DND-41 (cell line): ENCODE data around the gene RUNX1.

Source experiments
- ATAC-seq: fragments of 200-7000 bp; cut with Tn5 transposase; 3 replicates; pipeline ENCODE4 v1.9.1; 2021; ENCODE audit warnings: low read depth; ENCODE audit not compliant: insufficient read depth
- DNase-seq: peaks from one replicate; pipeline ENCODE4 v3.0.0-alpha.2; 2020
- H2AFZ ChIP-seq: 2 replicates; pipeline ENCODE4 v1.6.0; 2012; ENCODE audit warnings: low read depth, low read length
- H3K27ac ChIP-seq: 2 replicates; pipeline ENCODE4 v1.5.1; 2012; ENCODE audit warnings: low read length, inconsistent platforms
- H3K27me3 ChIP-seq: fragments of 200-600 bp; sonication (generic); 2 replicates; pipeline ENCODE4 v1.6.0; 2012; ENCODE audit warnings: low read length, mild to moderate bottlenecking, inconsistent platforms; ENCODE audit not compliant: insufficient read depth, poor library complexity
- H3K36me3 ChIP-seq: 2 replicates; pipeline ENCODE4 v1.5.1; 2012; ENCODE audit warnings: low read length, inconsistent platforms; ENCODE audit not compliant: insufficient read depth
- H3K4me1 ChIP-seq: 2 replicates; pipeline ENCODE4 v1.5.1; 2012; ENCODE audit warnings: mild to moderate bottlenecking, low read length; ENCODE audit not compliant: insufficient read depth
- H3K4me2 ChIP-seq: 2 replicates; pipeline ENCODE4 v1.6.0; 2012; ENCODE audit warnings: mild to moderate bottlenecking, moderate library complexity, low read length, inconsistent platforms; ENCODE audit not compliant: insufficient read depth
- H3K4me3 ChIP-seq, 2 experiments: fragments of 200-600 bp in 1 of 2; shearing (Covaris generic) in 1 of 2; 2 replicates each; pipeline ENCODE4 v1.5.1; 2012 to 2016; ENCODE audit warnings: inconsistent platforms in 2 of 2, low read length in 2 of 2, mild to moderate bottlenecking in 2 of 2, low read depth in 1 of 2, moderate library complexity in 1 of 2
- H3K79me2 ChIP-seq: 2 replicates; pipeline ENCODE4 v1.6.0; 2012; ENCODE audit warnings: low read length, inconsistent platforms; ENCODE audit not compliant: insufficient read depth
- H3K9ac ChIP-seq: 2 replicates; pipeline ENCODE4 v1.6.0; 2012; ENCODE audit warnings: low read depth, mild to moderate bottlenecking, inconsistent platforms, low read length, moderate library complexity
- H3K9me3 ChIP-seq: 2 replicates; pipeline ENCODE4 v1.5.1; 2012; ENCODE audit warnings: low read length, moderate library complexity, mild to moderate bottlenecking, inconsistent platforms; ENCODE audit not compliant: insufficient read depth, severe bottlenecking
- H4K20me1 ChIP-seq: 2 replicates; pipeline ENCODE4 v1.6.0; 2012; ENCODE audit warnings: low read length; ENCODE audit not compliant: insufficient read depth
- EZH2 ChIP-seq: IDR thresholded peaks from 3 replicates; pipeline ENCODE4 v1.6.1; 2012; ENCODE audit warnings: borderline replicate concordance, low read depth, mild to moderate bottlenecking, moderate library complexity, low read length, inconsistent platforms; ENCODE audit not compliant: severe bottlenecking
- TF ChIP-seq, protein P1 (sequence below): IDR thresholded peaks from 2 replicates; pipeline ENCODE4 v1.5.1; 2012; ENCODE audit warnings: borderline replicate concordance, low read length, moderate library complexity, mild to moderate bottlenecking; ENCODE audit not compliant: poor library complexity, severe bottlenecking; ENCODE audit errors: extremely low read depth

The RUNX1 gene

DNA sequence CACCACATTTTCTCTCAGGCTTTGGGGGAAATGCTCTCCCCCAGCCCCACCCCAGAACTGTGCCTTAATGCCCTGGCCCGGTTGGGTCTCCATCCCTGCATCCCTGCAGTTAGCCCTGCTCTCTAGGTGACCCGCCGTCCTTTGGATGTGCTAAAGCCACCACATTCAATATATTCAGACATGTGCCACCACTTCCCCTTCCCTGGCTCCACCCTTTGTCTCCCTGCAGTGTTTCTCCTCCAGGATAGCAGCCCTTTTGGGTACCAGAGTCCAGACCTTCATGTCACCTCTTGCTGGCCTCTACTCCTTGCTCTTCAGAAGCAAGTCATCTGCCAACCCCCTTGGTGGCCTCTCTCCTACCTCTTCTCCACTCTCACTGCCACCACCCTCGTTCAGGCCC lies 41.8 kb downstream of the RUNX1 start:
- no peak overlapping the region for H3K9ac ChIP-seq
- DNase-seq: no peak
- no peaks in the 10 kb centered on the region for H3K9me3 ChIP-seq
- H3K4me1 ChIP-seq: peaks cover 88% of the 10 kb centered on the region
- TF ChIP-seq, protein P1, sequence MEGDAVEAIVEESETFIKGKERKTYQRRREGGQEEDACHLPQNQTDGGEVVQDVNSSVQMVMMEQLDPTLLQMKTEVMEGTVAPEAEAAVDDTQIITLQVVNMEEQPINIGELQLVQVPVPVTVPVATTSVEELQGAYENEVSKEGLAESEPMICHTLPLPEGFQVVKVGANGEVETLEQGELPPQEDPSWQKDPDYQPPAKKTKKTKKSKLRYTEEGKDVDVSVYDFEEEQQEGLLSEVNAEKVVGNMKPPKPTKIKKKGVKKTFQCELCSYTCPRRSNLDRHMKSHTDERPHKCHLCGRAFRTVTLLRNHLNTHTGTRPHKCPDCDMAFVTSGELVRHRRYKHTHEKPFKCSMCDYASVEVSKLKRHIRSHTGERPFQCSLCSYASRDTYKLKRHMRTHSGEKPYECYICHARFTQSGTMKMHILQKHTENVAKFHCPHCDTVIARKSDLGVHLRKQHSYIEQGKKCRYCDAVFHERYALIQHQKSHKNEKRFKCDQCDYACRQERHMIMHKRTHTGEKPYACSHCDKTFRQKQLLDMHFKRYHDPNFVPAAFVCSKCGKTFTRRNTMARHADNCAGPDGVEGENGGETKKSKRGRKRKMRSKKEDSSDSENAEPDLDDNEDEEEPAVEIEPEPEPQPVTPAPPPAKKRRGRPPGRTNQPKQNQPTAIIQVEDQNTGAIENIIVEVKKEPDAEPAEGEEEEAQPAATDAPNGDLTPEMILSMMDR: no peak
- no peak for TF ChIP-seq EZH2
- H3K36me3 ChIP-seq: peaks cover 70% of the 10 kb centered on the region
- peaks cover 97% of the 10 kb centered on the region for H3K79me2 ChIP-seq
- ATAC-seq: no peak
- H2AFZ ChIP-seq: no peak overlapping the region
- no peak overlapping the region for H3K4me2 ChIP-seq
- peak overlapping the region; percentile 94 for H3K27ac ChIP-seq
- H4K20me1 ChIP-seq: peaks cover 33% of the 10 kb centered on the region
- no peaks in the 10 kb centered on the region for H3K27me3 ChIP-seq
- H3K4me3 ChIP-seq: no peak overlapping the region

DNA sequence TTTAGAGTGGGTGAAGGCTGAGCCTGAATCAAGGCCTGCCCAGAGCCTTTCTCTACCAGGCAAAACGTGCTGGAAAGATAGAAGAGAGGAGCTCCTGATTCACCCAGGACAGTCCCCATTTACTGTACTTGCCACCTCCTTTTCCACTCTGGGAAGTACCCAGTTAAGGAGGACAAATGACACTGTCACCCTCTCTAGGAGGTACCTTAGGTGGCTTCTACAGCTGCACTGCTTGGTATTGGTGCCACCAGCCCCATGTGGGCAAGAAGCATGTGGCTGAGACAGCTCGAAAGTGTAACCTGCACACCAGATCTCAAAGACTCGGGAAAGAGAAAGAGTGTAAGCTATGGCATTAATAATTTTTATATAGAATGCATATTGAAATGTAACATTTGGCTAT lies 42.3 kb downstream of the RUNX1 start:
- Histone ChIP-seq H3K4me3 (no peak overlapping the region), H3K36me3 (peaks cover 70% of the 10 kb centered on the region), H3K9ac (no peak overlapping the region), H2AFZ (no peak overlapping the region), H4K20me1 (peaks cover 36% of the 10 kb centered on the region), H3K4me2 (no peak overlapping the region), H3K9me3 (no peaks in the 10 kb centered on the region), H3K79me2 (peaks cover 98% of the 10 kb centered on the region), H3K27ac (peak overlapping the region; percentile 56), H3K4me1 (peaks cover 82% of the 10 kb centered on the region), H3K27me3 (no peaks in the 10 kb centered on the region)
- DNase-seq: no peak
- TF ChIP-seq EZH2: no peak
- TF ChIP-seq, protein P1: no peak
- no peak for ATAC-seq

DNA sequence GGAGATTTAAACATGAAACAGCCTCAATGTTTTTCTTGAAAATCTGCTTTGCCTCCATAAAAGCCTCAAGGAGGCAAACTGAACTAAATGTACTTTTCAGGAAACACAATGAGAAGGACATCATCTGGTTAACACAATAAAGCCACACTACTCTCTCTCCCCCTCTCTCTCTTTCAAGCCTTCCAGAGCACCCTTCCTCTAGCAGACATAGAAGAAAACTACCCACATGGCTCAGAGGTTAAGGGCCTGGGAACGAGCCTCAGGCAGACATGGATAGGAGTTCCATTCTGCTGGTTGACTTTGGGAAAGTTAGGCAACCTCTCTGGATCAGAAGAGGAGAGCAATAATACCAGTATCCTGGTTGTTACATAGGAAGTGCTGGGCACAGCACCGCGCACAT lies 42.9 kb downstream of the RUNX1 start:
- TF ChIP-seq, protein P1: no peak
- no peak for TF ChIP-seq EZH2
- H3K36me3 ChIP-seq: peaks cover 70% of the 10 kb centered on the region
- H3K9ac ChIP-seq: no peak overlapping the region
- no peak for ATAC-seq
- H3K4me3 ChIP-seq: no peak overlapping the region
- peaks cover 78% of the 10 kb centered on the region for H3K4me1 ChIP-seq
- peaks cover 36% of the 10 kb centered on the region for H4K20me1 ChIP-seq
- H3K27me3 ChIP-seq: no peaks in the 10 kb centered on the region
- H3K27ac ChIP-seq: peak overlapping the region; percentile 56
- H2AFZ ChIP-seq: no peak overlapping the region
- peaks cover 100% of the 10 kb centered on the region for H3K79me2 ChIP-seq
- no peaks in the 10 kb centered on the region for H3K9me3 ChIP-seq
- no peak overlapping the region for H3K4me2 ChIP-seq
- no peak for DNase-seq
